DMS53 treated with DMSO at 0.1 percent for 48 hours (cell line): ENCODE measurements around the gene FADS3.

Source experiments
- DNase-seq: peaks from one replicate; lab custom pipeline; 2025; ENCODE audit not compliant: unreplicated experiment; lab: John Stamatoyannopoulos, UW

The FADS3 gene

DNA sequence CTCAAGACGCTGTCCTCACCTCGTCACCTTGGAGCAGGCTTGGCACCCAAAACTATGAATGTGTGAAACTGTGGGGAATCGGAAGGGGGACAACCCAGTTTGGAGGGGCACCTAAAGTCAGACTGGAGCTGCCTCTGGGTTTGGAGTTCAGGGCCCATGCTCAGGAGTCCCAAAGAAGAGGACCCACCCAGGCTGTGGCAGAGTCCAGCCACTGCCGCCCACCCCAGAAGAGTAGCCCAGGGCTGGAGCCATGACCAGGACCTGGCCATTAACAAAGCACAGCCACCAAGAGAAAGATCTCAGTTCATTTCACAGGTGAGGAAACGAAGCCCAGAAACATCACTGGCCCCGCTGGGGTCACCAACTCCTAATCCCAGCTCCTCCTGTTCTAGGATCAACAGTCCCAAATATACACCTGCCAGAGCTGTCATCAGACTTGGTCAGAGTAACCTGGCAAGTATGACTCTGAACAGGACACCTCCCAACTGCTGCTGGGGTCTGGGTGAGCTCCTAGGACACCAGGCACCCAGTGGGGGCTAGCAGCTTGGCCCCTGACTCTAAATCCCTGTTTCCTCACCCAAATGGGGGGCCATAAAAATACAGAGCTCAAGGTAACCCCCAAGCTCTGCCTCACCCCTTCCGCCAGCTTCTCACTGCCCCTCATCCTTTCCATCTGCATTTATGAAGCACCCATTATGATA, 23.3 kb upstream of the FADS3 start:
- DNase-seq: no peak

DNA sequence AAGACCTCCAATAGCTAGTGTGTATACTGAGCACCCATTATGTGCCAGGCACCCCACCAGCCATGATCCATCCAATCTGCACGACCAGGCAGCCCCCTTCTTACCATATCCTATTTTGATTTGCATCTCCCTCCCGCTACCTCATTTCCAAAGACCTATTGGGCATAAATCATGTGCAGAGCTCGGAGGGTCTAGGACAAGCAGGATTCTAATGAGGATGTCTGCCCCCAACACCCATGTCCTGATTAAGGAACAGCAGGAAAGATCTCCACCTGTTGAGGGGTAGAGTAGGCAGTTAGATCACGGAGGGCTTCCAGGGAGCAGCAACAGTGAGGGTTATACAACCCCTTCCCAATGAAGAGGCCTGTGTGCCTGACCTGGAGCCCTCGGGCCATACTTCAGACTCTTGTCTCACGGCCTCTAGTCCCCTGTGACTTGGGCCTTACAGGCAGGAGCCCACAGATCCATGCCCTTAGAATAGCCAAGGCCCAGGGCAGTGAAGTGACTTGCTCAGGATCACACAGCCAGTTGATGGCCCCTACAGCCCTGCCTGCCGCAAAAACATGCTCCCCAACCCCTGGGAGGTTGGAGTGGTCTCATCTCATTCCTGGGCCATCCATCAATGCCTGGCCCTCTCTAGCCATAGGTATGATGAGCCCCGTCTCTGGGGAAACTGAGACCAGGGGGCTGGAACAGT, 22.5 kb upstream of the FADS3 start:
- DNase-seq: no peak

- DNase-seq: no peak
These were observed 21.8 kb upstream of the FADS3 start for GRCh38 chr11:61912991-61913698.

DNA sequence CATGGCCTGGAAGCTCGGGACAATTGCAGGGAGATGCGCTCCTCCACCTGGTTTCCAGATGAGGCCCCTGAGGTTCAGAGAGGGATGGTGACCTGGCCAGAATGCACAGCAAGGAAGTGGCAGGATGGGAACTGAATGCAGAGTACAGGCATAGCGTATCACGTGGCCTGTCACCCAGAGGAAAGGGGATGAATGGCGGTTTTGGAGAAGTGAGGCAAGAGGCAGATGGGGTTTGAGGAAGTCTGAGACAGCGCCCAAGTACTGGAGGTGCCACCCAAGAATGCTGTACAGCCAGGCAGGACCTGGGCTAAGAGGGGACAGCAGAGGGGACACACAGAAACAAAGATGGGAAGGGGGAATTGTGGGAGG, 21.2 kb upstream of the FADS3 start:
- DNase-seq: no peak

- DNase-seq: no peak
These were observed 20.6 kb upstream of the FADS3 start for GRCh38 chr11:61911701-61912529.

DNA sequence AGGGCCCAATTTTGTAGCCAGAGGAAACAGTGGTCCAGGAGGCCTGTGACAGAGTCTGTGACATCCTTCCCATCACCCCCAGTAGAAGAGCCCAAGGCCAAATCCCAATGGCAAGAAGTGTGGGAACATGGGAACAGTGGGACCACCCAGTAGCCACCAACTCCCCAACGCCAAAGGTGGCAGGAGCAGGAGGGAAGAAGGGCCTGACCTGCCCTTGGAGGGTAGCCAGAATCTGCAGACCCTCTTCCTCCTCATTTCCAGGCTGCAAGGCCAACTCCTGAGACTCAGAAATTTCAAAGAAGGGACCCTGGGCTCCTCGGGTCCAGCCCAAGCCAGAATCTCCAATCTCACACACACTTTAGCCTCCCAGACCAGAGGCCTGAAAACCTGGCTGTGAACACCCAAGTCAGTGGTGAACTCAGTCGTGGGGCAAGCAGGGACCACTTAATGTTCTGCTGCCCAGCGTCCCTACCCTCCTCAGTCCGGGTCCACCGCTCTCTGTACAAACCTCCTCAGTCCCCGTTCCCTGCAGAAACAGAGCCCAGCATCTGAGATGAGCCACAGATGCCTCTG, 19.9 kb upstream of the FADS3 start:
- no peak for DNase-seq

DNA sequence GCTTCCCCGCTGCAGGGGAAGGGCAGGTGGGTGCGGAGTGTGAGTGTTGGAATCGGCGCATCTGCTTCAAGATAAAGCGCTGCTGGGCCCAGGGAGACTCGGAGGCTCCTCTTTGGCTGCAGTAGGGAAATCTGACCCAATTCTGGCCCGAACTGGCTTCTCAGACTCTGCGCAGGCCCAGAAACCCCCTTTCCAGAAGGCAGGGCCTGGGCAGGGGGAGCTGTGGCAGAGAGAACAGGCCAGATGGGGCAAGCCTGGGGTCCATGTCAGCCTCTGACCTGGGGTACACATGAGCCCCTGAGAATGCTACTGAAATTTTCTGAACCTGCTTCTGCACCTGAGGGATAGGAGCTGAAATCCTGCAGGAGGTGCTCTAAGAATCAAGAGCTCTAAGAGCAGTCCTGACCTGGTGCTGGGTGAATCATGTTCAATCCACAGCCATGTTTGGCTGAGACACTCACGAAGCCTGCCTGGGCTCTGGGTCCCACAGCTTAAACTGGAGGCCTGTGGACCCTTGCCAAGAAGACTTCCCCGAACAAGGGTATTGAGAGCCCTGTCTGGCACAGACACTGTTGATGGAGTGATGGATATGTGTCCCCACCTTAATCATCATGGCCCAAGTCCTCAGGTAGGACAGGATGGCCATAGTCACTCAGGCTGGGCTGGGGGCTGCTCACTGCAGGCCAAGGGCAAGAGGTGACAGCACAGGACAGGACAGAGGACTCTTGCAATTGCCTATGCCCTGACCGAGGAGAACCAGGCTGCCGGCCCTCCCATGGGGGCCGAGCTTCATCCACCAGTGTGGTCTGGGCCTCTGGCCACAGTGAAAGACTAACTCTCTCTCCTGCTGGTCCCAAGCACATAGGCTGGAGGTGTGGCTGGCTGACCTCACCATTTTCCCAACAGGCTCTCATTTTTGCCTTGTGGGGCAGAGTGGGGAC, 19.1 kb upstream of the FADS3 start:
- no peak for DNase-seq

DNA sequence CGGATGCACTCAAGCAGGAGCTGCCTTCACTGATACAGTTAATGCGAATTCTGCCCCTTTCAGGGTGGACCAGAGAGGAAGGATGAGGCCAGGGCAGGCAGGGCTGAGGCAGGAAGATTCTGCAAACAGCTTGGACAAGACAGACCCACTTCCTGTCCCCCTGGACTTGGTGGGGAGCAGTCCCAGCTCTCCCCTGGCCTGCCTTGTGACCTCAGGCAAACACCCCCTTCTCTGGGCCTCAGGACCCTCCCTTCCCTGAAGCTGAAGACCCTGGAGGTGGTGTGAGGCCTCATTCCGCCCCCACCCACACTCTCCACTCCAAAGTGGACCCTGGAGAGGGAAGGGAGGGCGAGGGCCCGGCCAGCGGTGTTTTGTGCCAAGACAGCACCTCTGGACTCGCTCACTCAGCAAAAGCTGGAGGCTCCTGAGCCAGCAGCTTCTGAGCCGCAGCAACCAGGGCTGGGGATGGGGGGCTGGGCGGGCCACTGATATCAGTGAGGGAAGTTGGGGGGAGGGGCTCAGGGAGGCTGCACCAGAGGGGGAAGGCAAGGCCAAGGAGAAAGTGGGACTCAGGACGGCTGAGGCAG, 17.5 kb upstream of the FADS3 start:
- DNase-seq: no peak

DNA sequence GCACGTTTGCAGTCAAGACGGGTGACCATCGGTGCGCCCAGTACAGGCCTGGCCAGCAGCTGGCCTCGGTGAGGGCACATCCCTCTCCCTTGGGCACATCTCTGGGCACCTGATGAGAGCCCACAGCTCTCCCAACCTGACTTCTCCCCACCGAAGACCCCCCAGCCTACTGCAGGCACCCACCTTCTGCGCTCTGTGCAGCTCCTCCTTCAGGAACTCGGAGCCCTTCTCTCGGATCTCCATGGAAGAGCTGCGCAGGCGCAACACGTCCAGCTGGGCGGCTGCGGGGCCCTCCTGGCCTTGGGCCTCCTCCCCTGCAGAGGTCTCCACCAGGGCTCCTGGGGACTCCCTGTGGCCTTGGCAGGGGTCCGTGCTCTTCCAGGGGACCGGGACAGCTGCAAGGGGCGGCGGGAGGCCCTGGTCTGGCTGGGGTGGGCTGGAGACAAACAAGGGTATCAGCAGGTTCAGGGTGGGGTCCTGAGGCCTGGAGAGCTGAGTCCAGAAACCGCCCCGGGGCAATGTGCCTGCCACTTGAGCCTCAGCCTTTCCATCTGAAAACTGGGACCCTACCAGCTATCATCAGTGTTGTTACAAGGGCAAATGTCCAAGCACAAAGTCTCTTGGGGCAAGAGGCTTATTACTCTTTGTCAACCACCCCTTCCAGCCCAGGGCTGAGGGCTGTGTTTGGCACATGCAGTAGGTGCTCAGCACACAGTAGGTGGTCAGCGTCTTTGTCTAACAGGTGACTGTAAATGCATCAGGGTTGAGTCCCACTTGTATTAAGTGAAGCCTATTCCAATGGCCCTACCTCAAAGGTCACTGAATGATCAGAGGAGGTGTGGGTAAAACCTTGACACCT, 16.8 kb upstream of the FADS3 start:
- DNase-seq: no peak

DNA sequence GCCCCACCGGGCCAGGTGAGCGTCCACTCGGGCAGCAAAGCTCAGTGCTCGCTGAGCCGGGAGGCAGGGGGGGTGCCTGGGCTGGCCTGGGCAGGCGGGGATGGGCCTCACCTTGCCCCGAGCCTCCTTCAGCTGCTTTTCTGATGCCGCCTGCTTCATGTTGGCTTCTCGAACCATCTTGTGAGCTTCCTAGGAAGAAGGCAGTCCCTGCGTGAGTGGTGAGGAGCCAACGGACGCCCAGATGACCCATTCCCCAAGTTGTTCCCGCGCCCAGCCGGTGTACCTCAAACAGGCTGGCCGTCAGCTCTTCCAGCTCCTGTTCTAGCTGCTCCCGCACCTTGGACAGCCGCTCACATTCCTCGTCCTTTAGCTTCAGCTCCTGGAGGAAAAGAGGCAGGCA, 15.9 kb upstream of the FADS3 start:
- no peak for DNase-seq

DNA sequence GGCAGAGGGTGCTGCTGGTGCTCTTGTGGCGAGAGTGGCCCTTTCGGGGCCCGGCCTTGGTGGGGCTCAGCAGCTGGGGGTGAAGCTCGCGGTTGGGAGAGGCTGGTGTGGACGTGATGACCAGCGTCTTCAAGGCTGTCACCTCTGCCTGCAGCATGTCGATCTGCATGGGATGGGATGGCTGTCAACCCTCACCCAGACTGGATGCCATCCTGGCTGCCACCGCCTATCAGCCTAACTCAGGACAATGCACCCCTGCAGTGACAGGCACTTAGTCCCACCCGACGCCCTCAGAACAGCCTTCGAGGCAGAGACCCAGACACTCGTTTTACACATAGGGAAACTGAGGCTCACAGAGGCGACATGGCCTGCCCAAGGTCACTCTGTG, 15.2 kb upstream of the FADS3 start:
- DNase-seq: no peak

DNA sequence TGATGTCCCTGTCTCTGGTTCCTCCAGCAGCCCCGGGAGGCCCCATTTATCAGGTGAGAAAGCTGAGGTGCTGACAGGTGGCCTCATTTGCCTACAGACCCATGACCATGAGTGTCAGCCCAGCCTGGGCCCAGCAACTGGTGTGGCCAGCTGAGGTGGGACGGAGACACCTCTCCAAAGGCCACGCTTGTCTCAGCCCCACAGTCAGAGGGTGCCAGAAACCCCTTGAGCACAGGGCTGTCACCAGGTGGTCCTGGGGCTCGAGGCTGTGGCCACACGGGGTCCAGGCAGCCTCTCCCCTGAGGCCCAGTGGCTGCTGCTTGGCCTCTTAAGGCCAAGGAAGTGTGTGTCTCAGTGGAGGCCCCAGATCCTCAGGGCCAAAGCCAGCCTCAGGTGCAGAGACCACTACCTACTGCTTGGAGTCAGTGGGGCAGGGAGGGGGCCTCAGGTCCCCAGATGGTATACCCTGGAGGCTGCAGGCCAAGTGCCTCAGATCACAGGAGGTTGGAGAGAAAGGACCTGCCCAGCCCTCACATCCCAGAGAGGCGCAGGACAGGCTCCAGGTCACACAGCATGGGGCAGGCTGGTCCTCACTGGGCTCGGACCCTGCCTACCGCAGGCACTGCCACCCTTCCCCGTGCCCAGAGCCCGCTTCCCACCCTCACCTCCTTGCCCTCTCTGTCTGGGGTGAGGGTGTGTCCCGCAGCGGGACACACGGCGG, 14.6 kb upstream of the FADS3 start:
- no peak for DNase-seq

- no peak for DNase-seq
These were observed 13.8 kb upstream of the FADS3 start for GRCh38 chr11:61905067-61905696.

DNA sequence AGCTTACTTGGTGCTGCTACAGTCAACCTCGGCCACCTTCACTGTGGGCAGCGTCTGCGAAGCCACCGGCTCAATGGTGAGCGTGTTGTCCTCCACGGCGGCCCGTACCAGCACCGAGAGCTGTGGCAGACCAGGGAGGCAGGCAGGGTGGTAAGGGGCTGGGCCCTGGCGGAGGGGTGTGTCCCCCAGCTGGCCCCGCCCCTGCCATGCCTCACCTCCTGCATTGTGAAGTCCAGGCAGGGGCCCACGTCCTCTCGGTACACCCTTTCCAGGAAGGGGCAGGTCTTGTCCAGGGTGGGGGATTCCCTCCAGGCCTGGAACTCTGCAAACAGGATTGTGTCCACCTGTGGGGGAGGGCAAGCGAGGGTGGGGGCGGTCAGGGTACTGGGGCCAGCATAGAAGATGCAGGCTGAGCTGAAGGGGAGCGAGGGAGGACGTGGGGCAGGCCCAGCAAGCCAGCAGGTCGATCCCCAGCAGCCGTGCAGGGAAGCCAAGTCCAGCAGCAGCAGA, 13.2 kb upstream of the FADS3 start:
- no peak for DNase-seq

DNA sequence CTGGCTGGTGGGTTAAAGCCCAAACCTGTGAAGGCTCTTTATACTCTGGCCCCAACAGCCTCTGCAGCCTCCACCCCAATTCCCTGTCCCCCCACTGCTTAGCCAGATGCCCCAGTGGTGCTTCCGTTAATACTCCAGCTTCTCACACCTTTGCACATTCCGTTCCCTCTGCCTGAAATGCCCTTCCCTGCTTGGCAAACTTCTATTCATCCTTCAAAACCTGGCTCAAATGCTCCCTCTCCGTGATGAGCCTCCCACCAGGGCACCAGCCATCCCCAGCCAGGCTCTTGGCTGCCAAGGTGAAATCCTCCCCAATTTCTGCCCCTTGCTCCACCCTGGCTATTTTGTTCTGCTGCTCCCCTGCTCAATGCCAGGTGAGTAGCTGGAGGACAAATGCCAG, 12.5 kb upstream of the FADS3 start:
- no peak for DNase-seq

DNA sequence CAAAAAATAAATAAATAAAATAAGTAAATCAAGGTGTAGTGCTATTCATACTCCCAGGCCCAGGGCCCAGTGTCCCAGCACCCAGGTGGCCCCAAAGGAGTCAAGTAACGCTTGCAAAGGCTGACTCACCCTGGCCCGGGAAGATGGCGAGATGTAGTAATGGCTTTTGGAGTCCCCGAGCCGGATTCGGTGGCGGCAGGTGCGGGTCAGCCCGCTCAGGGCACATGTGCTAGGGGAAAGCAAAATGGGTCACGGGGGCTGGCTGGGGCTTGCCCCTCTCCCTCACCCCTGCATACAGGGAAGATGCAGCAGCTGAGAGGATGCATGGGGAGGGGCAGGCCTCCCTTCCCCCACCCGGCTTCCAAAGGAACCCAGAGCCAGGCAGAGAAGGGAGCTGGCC, 11.0 kb upstream of the FADS3 start:
- no peak for DNase-seq

GRCh38 chr11:61901397-61901796, 10.1 kb upstream of the FADS3 start:
- no peak for DNase-seq
